Spleen (tissue), 11 donors: ENCODE data around the gene PDE5A. TPM values are rescaled to one million over a fixed set of nuclear protein-coding genes. Genes with fewer than 3 reads are reported as not detected.

Source experiments
- DNase-seq: peaks from one replicate; pipeline ENCODE4 v3.0.0-alpha.2; 2020
- H3K27ac ChIP-seq, 8 donors: fragments of 200-600 bp; sonication (generic) in 7 of 8; 1 replicate in 4 of 8; 2 replicates in 4 of 8; pipeline versions ENCODE4 v1.5.0 to v1.8.0; 2016 to 2021; ENCODE audit warnings: inconsistent platforms in 4 of 8, mild to moderate bottlenecking in 4 of 8, moderate library complexity in 1 of 8
- H3K27me3 ChIP-seq, 7 donors: fragments of 200-600 bp; sonication (generic) in 6 of 7; replicated peaks in 1 of 7; 1 replicate in 4 of 7; 2 replicates in 3 of 7; pipeline versions ENCODE4 v1.5.0 to v1.8.0; 2016 to 2021; ENCODE audit warnings: inconsistent platforms in 3 of 7, mild to moderate bottlenecking in 1 of 7
- H3K36me3 ChIP-seq, 6 donors: fragments of 200-600 bp; sonication (generic) in 5 of 6; 1 replicate in 4 of 6; 2 replicates in 2 of 6; pipeline versions ENCODE4 v1.5.0 to v1.8.0; 2016 to 2021; ENCODE audit warnings: inconsistent platforms in 2 of 6
- H3K4me1 ChIP-seq, 6 donors: fragments of 200-600 bp; sonication (generic) in 5 of 6; 1 replicate in 3 of 6; 2 replicates in 3 of 6; pipeline versions ENCODE4 v1.5.0 to v1.8.0; 2016 to 2021; ENCODE audit warnings: inconsistent platforms in 3 of 6
- H3K4me3 ChIP-seq, 8 donors: fragments of 200-600 bp; sonication (generic) in 7 of 8; 1 replicate in 4 of 8; 2 replicates in 4 of 8; pipeline versions ENCODE4 v1.5.0 to v1.8.0; 2016 to 2021; ENCODE audit warnings: inconsistent platforms in 4 of 8, mild to moderate bottlenecking in 4 of 8, moderate library complexity in 2 of 8
- H3K9me3 ChIP-seq, 8 donors: fragments of 200-600 bp; sonication (generic) in 7 of 8; 1 replicate in 4 of 8; 2 replicates in 4 of 8; pipeline versions ENCODE4 v1.5.0 to v1.8.0; 2016 to 2021; ENCODE audit warnings: inconsistent platforms in 4 of 8
- POLR2A ChIP-seq, 3 donors: fragments of 450-650 bp; IDR thresholded peaks; one replicate each; pipeline ENCODE4 v1.5.1; 2017; ENCODE audit warnings: antibody characterized with exemption in 3 of 3, mild to moderate bottlenecking in 1 of 3
- POLR2AphosphoS5 ChIP-seq, 3 donors: sonication (generic); formaldehyde crosslinking; IDR thresholded peaks; one replicate each; pipeline ENCODE4 v1.5.1; 2017; ENCODE audit warnings: antibody characterized with exemption in 3 of 3
- WGBS, 5 donors: extraction: QIAGEN DNeasy Blood & Tissue Kit in 3 of 5; methylation state at CpG; one replicate each; pipeline versions ENCODE4 v1.1.5 to v1.1.7; 2013 to 2018; 5-methylcytosine and 5-hydroxymethylcytosine counted together
- intact Hi-C: fragments of 100-400 bp; cut with DNase I; formaldehyde crosslinking; loops from one replicate; pipeline ENCODE4 v1.15.0; 2023; ENCODE audit warnings: low total_unique reads
- polyA plus RNA-seq, 3 donors: library from polyadenylated mRNA; stranded (reverse); fragments of 200-250 nt; gene quantifications; one replicate each; pipeline ENCODE4 v1.2.1, GENCODE V29; 2013
- total RNA-seq, 7 donors: library from RNA; depleted of rRNA in 3 of 7; stranded (reverse); fragments of >200 nt in 3 of 7; fragmentation: NEBNext Ultra II Directional in 4 of 7; extraction: Animal tissue kit (Norgen Biotek cat#: 25700) in 4 of 7; gene quantifications; one replicate each; pipeline versions ENCODE4 v1.1.0 to v1.2.1, GENCODE V29; 2016 to 2021
- TF ChIP-seq, protein P1 (sequence below), 11 experiments: fragments of 200-600 bp in 7 of 11; fragments of 450-650 bp in 4 of 11; sonication (generic) in 4 of 11; IDR thresholded peaks in 8 of 11; conservative IDR thresholded peaks in 3 of 11; 1 replicate in 7 of 11; 2 replicates in 4 of 11; pipeline versions ENCODE4 v1.4.0 to v1.8.0; 2016 to 2021; ENCODE audit warnings: antibody characterized with exemption in 11 of 11, inconsistent platforms in 4 of 11, mild to moderate bottlenecking in 1 of 11
- donor health status: healthy with polysubstance abuse.
- donor health status: DM: no; HTN: no; CAD: no; lungs with moderate emphysema.
- donor health status: DM: no; HTN: no; CAD: no.
- donor health status: Bipolar disorder and iron deficiency.
- donor health status: healthy.
- donor health status: DM: no; HTN: no; CAD: no.
- donor health status: DM: yes; HTN: yes; CAD: no.

PDE5A gene
- total and polyA plus RNA-seq, 10 donors, result 0.91 to 15.1 (median 9.5) TPM

DNA sequence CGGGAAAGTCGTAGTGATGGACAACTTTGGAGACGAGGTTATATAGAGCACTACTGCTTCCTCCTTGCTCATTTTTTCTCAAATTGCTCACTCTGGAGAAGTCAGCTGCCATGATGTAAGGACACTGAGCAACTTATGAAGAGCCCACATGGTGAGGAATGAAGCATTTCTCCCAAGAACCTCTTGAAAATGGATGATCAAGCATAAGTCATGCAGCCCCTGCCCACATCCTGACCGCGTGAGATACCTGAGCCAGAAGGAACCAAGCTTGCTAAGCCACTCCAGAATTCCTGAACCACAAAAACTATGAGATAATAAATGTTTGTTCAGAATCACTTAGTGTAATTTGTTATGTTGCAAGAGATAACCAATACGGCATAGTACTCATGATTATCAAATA is 42.8 kb downstream of the PDE5A start:
- Histone ChIP-seq H3K4me1 (no peaks in the 10 kb centered on the region), H3K9me3 (no peaks in the 10 kb centered on the region), H3K27me3 (no peaks in the 10 kb centered on the region), H3K4me3 (no peak overlapping the region), H3K27ac (no peak overlapping the region), H3K36me3 (no peaks in the 10 kb centered on the region)
- no peak for TF ChIP-seq POLR2AphosphoS5 (IDR thresholded peaks at IDR 0.05)
- TF ChIP-seq POLR2A (IDR thresholded peaks at IDR 0.05), result no peak
- TF ChIP-seq, protein P1, sequence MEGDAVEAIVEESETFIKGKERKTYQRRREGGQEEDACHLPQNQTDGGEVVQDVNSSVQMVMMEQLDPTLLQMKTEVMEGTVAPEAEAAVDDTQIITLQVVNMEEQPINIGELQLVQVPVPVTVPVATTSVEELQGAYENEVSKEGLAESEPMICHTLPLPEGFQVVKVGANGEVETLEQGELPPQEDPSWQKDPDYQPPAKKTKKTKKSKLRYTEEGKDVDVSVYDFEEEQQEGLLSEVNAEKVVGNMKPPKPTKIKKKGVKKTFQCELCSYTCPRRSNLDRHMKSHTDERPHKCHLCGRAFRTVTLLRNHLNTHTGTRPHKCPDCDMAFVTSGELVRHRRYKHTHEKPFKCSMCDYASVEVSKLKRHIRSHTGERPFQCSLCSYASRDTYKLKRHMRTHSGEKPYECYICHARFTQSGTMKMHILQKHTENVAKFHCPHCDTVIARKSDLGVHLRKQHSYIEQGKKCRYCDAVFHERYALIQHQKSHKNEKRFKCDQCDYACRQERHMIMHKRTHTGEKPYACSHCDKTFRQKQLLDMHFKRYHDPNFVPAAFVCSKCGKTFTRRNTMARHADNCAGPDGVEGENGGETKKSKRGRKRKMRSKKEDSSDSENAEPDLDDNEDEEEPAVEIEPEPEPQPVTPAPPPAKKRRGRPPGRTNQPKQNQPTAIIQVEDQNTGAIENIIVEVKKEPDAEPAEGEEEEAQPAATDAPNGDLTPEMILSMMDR (IDR thresholded peaks at IDR 0.05 in 8 of 11, conservative IDR thresholded peaks at IDR 0.05 in 3 of 11), result no peak
- DNase-seq, result no peak
- 89 to 97% (median 96%) methylated on average over 6 of the region's 6 CpGs for WGBS, 5 donors
- intact Hi-C loops, result no loop called here

DNA sequence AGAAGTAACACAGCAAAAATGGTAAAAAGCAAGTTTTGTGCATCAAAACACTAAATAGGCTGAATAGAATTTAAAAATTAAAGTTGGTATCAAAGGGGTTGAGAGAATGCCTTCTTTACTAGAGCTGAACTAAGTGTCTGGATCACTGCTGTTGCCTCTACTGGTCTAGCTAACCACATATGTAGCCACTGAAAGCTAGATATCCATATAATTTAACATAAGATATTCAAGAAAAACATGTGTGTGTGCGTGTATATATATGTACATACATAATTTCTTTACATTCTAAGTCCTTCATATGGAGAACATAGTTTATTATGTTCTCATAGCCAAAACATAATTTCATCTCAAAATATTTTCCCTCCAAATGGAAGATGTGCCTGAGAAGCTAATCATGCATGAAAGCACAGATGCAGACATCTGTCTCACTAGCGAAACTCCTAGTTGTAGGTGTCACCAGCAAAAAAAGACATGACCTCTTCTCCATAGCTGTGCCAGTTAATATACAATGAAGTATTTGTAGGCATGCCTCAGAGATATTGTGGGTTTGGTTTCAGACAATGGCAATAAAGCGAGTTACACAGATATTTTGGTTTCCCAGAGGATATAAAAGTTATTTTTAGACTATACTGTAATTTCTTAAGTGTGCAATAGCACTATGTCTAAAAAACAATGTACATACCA is 47.3 kb downstream of the PDE5A start:
- Histone ChIP-seq H3K9me3 (peaks cover 0 to 4% (median 0%) of the 10 kb centered on the region in 8 donors), H3K36me3 (no peaks in the 10 kb centered on the region), H3K4me1 (no peaks in the 10 kb centered on the region), H3K27ac (no peak overlapping the region), H3K4me3 (no peak overlapping the region), H3K27me3 (no peaks in the 10 kb centered on the region)
- intact Hi-C loops, result no loop called here
- WGBS, 5 donors, result 87 to 92% (median 88%) methylated on average over 3 of the region's 3 CpGs
- DNase-seq, result no peak
- TF ChIP-seq, protein P1 (IDR thresholded peaks at IDR 0.05 in 8 of 11, conservative IDR thresholded peaks at IDR 0.05 in 3 of 11), result no peak
- no peak for TF ChIP-seq POLR2AphosphoS5 (IDR thresholded peaks at IDR 0.05)

DNA sequence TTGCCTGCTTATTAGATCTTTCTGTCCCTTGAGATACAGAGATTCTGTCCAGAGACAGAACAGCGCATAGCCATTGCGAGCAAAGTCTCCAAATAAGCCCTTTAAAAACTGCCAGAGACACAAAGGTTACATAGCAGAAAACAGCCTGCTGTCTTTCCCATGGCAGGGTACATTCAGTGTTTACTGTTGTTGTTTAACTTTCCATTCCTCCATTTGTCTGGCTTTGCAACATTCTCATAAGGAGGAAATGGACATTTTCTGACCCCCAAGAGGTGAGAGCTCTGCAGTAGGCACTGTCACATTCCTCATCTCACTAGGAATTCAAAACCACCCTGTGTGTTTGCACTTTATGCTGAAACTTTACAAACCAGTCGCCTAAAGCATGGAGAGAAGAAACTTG is 48.3 kb downstream of the PDE5A start:
- WGBS, 5 donors, result 86 to 92% (median 91%) methylated on average over 3 of the region's 3 CpGs
- TF ChIP-seq, protein P1 (IDR thresholded peaks at IDR 0.05 in 8 of 11, conservative IDR thresholded peaks at IDR 0.05 in 3 of 11), result no peak
- TF ChIP-seq POLR2A (IDR thresholded peaks at IDR 0.05) (no peak), POLR2AphosphoS5 (IDR thresholded peaks at IDR 0.05) (no peak)
- Histone ChIP-seq H3K9me3 (peaks cover 0 to 4% (median 0%) of the 10 kb centered on the region in 8 donors), H3K27ac (no peak overlapping the region), H3K27me3 (no peaks in the 10 kb centered on the region), H3K4me3 (no peak overlapping the region), H3K4me1 (no peaks in the 10 kb centered on the region), H3K36me3 (no peaks in the 10 kb centered on the region)
- DNase-seq, result no peak
- intact Hi-C loops, result no loop called here

DNA sequence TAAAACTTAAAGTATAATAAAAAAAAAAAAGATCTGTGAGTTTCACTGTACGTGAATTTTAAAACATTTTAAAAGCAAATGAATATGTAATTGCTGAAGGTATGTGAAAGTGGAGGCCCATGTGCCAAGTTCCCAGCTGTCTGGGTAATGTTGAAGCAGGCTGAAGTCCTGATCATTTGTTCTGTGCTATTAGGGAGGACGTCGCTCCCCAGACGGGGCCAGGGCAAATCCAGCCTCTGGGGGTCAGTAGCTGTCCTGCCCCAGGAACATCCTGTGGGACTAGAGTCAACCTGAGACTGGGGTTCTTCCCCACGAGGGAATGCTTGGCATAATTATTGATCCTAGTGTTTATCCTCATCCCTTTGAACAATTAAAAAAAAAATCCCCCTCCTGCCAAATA is 48.8 kb downstream of the PDE5A start:
- no peaks in the 10 kb centered on the region for H3K27me3 ChIP-seq
- no peak overlapping the region for H3K27ac ChIP-seq
- TF ChIP-seq POLR2A (IDR thresholded peaks at IDR 0.05) (no peak), POLR2AphosphoS5 (IDR thresholded peaks at IDR 0.05) (no peak)
- TF ChIP-seq, protein P1 (IDR thresholded peaks at IDR 0.05 in 8 of 11, conservative IDR thresholded peaks at IDR 0.05 in 3 of 11), result no peak
- intact Hi-C loops, result no loop called here
- H3K4me1 ChIP-seq, result no peaks in the 10 kb centered on the region
- 83 to 88% (median 85%) methylated on average over 5 of the region's 5 CpGs for WGBS, 5 donors
- no peak for DNase-seq
- H3K9me3 ChIP-seq, result peaks cover 0 to 4% (median 0%) of the 10 kb centered on the region in 8 donors
- H3K36me3 ChIP-seq, result no peaks in the 10 kb centered on the region
- H3K4me3 ChIP-seq, result no peak overlapping the region
